ENCODE measurements around the gene ATG2A. TPM values are rescaled to one million over a fixed set of nuclear protein-coding genes. Genes with fewer than 3 reads are reported as not detected.
A peak's percentile ranks its signal among the peaks of the same experiment; 100 is the strongest.

ATG2A gene
- total and polyA plus RNA-seq, 12 donors = 3.6 to 43.5 (median 33.1) TPM

DNA sequence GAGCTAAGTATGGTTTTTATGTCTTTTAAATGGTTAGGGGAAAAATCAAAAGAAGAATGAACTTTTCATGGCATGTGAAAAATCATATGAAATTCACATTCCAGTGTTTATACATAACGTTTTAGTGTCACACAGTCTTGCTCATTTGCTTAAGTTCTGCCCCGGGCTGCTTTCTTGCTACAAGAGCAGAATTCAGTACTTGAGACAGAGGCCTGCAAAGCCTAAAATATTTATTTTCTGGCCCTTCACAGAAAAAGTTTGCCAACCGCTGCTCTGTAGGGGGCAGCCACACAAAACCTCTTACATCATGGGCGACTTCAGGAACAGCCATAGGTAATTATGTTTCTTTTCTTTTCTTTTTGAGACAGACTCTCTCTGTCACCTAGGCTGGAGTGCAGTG is 1.0 kb upstream of the ATG2A start:
- no peak for DNase-seq
- H3K4me1 ChIP-seq (replicated peaks in 1 of 2) = peaks cover 3 to 26% of the 10 kb centered on the region in 2 donors
- WGBS, 4 donors = 22 to 34% (median 28%) methylated on average over 4 of the region's 4 CpGs
- no peaks in the 10 kb centered on the region for H3K9me3 ChIP-seq (replicated peaks in 1 of 3)
- peaks cover 0 to 12% of the 10 kb centered on the region in 2 donors for H3K36me3 ChIP-seq (replicated peaks in 1 of 2)
- H3K4me3 ChIP-seq = peak overlapping the region in 3 of 4 donors; percentile 34 to 60 (median 40)
- H3K27ac ChIP-seq = peak overlapping the region in 3 of 5 donors; percentile 48 to 70 (median 67)
- no peaks in the 10 kb centered on the region for H3K27me3 ChIP-seq
- no peak for TF ChIP-seq POLR2A (IDR thresholded peaks at IDR 0.05)
- TF ChIP-seq CTCF (IDR thresholded peaks at IDR 0.05) = no peak
- intact Hi-C loops (cut with DNase I) = no loop called here

DNA sequence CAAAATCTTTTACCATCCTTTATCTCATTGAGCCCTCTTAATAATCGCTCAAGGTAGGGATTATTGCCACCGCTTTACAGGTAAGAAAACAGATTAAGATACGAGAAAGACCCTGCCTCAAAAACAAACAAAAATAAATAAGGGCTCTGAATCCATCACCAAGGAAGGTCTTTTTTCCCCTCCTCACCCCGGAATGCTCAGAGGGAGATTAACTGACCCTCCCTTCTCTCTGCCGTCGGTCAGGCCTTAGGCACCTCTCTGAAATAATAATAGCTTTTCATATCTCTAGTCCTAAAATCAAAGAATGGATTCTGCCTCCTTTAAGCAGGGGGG is 620 bp upstream of the ATG2A start:
- 7 to 9% (median 9%) methylated on average over 6 of the region's 6 CpGs for WGBS, 4 donors
- H3K9me3 ChIP-seq (replicated peaks in 1 of 3) = no peaks in the 10 kb centered on the region
- peaks cover 0 to 16% of the 10 kb centered on the region in 2 donors for H3K36me3 ChIP-seq (replicated peaks in 1 of 2)
- peak in 1 of 2 donors; percentile 41 for TF ChIP-seq POLR2A (IDR thresholded peaks at IDR 0.05)
- TF ChIP-seq CTCF (IDR thresholded peaks at IDR 0.05) = no peak
- DNase-seq = no peak
- intact Hi-C loops (cut with DNase I) = no loop called here
- no peaks in the 10 kb centered on the region for H3K27me3 ChIP-seq
- peak overlapping the region in 3 of 4 donors; percentile 34 to 60 (median 40) for H3K4me3 ChIP-seq
- peaks cover 3 to 26% of the 10 kb centered on the region in 2 donors for H3K4me1 ChIP-seq (replicated peaks in 1 of 2)
- H3K27ac ChIP-seq = peak overlapping the region in 4 of 5 donors; percentile 48 to 70 (median 68)

- peaks cover 0 to 30% of the 10 kb centered on the region in 2 donors for H3K36me3 ChIP-seq (replicated peaks in 1 of 2)
- H3K4me1 ChIP-seq (replicated peaks in 1 of 2) = peaks cover 3 to 26% of the 10 kb centered on the region in 2 donors
- TF ChIP-seq POLR2A (IDR thresholded peaks at IDR 0.05) = no peak
- TF ChIP-seq CTCF (IDR thresholded peaks at IDR 0.05) = no peak
- peak overlapping the region in 4 of 5 donors; percentile 21 to 84 (median 56) for H3K27ac ChIP-seq
- peak overlapping the region; percentile 7 to 84 (median 70) for H3K4me3 ChIP-seq
- no peaks in the 10 kb centered on the region for H3K27me3 ChIP-seq
- intact Hi-C loops (cut with DNase I) = no loop called here
- H3K9me3 ChIP-seq (replicated peaks in 1 of 3) = no peaks in the 10 kb centered on the region
- WGBS, 4 donors = 0 to 9% (median 7%) methylated on average over 9 to 23 of the region's 23 CpGs
- peak; percentile 50 to 75 (median 57) for DNase-seq
Measured at GRCh38 chr11:64916040-64916774, 802 bp downstream of the ATG2A start.

GRCh38 chr11:64915376-64915887 is 1.6 kb downstream of the ATG2A start:
- intact Hi-C loops (cut with DNase I) = no loop called here
- H3K36me3 ChIP-seq (replicated peaks in 1 of 2) = peaks cover 0 to 38% of the 10 kb centered on the region in 2 donors
- H3K27me3 ChIP-seq = no peaks in the 10 kb centered on the region
- H3K27ac ChIP-seq = peak overlapping the region in 2 of 5 donors; percentile 5 to 84
- peak overlapping the region in 1 of 4 donors; percentile 84 for H3K4me3 ChIP-seq
- no peaks in the 10 kb centered on the region for H3K9me3 ChIP-seq (replicated peaks in 1 of 3)
- no peak for TF ChIP-seq POLR2A (IDR thresholded peaks at IDR 0.05)
- no peak for TF ChIP-seq CTCF (IDR thresholded peaks at IDR 0.05)
- 73 to 78% (median 76%) methylated on average over 7 of the region's 7 CpGs for WGBS, 4 donors
- peaks cover 3 to 26% of the 10 kb centered on the region in 2 donors for H3K4me1 ChIP-seq (replicated peaks in 1 of 2)
- DNase-seq = no peak

Data from adrenal gland (tissue), 12 donors.